ENCODE data around the gene TBC1D3K.
"Not testable (repeated sequence)": the region's sequence is repeated elsewhere in the genome, so short reads cannot be mapped to it uniquely, and the experiment has no call there.

- TF ChIP-seq CTCF, POLR2A (IDR thresholded peaks at IDR 0.05): not testable (repeated sequence)
Measured at GRCh38 chr17:37896961-37897360, 27.3 kb upstream of the TBC1D3K start.

Measured in right lobe of liver (tissue), 4 donors.